ENCODE measurements around the gene CD22.

DNA sequence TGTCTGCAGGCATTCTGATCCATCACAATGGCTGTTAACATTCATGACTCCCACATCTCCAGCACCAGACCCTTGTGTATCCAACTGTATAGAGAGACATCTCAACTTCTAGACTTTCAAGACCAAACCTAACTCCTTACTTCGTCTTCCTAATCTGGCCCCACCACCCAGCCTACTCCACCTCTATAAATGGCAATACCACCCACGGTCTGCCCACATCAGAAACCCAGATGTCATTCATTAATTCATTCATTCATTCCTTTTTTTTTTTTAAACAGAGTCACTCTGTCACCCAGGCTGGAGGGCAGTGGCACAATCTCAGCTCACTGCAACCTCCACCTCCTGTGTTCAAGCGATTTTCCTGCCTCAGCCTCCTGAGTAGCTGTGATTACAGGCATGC is 52.3 kb downstream of the CD22 start:
- TF ChIP-seq, protein P1, sequence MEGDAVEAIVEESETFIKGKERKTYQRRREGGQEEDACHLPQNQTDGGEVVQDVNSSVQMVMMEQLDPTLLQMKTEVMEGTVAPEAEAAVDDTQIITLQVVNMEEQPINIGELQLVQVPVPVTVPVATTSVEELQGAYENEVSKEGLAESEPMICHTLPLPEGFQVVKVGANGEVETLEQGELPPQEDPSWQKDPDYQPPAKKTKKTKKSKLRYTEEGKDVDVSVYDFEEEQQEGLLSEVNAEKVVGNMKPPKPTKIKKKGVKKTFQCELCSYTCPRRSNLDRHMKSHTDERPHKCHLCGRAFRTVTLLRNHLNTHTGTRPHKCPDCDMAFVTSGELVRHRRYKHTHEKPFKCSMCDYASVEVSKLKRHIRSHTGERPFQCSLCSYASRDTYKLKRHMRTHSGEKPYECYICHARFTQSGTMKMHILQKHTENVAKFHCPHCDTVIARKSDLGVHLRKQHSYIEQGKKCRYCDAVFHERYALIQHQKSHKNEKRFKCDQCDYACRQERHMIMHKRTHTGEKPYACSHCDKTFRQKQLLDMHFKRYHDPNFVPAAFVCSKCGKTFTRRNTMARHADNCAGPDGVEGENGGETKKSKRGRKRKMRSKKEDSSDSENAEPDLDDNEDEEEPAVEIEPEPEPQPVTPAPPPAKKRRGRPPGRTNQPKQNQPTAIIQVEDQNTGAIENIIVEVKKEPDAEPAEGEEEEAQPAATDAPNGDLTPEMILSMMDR (IDR thresholded peaks at IDR 0.05): no peak
- TF ChIP-seq POLR2A (IDR thresholded peaks at IDR 0.05): no peak

Data from tibial nerve (tissue), 3 donors.